ENCODE results near the gene BRD4. TPM values are rescaled to one million over a fixed set of nuclear protein-coding genes. Genes with fewer than 3 reads are reported as not detected.

BRD4 gene
- total and polyA plus RNA-seq, 2 experiments from 2014 or later = 63.8 to 115 TPM

DNA sequence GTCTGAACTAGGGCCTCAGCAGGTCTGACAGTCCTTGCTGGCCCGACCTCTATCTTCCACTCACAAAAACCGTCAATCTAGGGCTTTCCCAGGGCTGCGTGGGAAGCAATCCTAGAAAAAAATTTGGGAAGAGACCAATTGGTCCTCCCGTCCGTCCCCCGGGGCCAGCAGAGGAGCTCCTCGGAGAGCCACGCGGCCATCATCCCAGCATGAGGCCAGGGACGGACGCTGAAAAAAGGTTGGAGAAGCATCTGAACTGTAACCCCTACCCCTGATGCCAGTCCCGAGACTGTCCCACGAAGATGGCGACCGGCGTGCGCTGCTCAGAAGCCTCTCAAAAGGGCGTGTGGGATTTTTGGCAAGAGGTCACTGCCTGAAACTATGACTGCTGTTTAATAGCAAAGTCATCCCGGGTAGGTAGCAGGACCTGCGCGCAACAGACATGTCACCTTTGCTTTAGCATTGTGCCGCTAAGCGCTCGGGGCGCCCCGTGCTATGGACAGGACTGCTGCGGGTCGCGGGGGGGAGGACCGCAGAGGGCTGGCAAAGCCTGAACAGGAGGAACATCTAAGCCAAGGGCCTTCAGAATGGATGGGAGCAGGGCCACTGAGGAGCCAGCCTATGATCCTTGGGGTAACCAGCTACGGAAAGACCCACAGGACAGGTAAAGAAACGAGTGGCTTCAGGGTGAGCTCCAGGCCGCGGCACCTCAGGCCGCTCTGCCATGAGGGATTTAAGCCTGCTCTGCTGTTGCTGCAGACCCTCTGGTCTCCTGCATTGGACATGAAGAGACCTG, 36.7 kb upstream of the BRD4 start (continued):
- TF ChIP-seq, protein P1, sequence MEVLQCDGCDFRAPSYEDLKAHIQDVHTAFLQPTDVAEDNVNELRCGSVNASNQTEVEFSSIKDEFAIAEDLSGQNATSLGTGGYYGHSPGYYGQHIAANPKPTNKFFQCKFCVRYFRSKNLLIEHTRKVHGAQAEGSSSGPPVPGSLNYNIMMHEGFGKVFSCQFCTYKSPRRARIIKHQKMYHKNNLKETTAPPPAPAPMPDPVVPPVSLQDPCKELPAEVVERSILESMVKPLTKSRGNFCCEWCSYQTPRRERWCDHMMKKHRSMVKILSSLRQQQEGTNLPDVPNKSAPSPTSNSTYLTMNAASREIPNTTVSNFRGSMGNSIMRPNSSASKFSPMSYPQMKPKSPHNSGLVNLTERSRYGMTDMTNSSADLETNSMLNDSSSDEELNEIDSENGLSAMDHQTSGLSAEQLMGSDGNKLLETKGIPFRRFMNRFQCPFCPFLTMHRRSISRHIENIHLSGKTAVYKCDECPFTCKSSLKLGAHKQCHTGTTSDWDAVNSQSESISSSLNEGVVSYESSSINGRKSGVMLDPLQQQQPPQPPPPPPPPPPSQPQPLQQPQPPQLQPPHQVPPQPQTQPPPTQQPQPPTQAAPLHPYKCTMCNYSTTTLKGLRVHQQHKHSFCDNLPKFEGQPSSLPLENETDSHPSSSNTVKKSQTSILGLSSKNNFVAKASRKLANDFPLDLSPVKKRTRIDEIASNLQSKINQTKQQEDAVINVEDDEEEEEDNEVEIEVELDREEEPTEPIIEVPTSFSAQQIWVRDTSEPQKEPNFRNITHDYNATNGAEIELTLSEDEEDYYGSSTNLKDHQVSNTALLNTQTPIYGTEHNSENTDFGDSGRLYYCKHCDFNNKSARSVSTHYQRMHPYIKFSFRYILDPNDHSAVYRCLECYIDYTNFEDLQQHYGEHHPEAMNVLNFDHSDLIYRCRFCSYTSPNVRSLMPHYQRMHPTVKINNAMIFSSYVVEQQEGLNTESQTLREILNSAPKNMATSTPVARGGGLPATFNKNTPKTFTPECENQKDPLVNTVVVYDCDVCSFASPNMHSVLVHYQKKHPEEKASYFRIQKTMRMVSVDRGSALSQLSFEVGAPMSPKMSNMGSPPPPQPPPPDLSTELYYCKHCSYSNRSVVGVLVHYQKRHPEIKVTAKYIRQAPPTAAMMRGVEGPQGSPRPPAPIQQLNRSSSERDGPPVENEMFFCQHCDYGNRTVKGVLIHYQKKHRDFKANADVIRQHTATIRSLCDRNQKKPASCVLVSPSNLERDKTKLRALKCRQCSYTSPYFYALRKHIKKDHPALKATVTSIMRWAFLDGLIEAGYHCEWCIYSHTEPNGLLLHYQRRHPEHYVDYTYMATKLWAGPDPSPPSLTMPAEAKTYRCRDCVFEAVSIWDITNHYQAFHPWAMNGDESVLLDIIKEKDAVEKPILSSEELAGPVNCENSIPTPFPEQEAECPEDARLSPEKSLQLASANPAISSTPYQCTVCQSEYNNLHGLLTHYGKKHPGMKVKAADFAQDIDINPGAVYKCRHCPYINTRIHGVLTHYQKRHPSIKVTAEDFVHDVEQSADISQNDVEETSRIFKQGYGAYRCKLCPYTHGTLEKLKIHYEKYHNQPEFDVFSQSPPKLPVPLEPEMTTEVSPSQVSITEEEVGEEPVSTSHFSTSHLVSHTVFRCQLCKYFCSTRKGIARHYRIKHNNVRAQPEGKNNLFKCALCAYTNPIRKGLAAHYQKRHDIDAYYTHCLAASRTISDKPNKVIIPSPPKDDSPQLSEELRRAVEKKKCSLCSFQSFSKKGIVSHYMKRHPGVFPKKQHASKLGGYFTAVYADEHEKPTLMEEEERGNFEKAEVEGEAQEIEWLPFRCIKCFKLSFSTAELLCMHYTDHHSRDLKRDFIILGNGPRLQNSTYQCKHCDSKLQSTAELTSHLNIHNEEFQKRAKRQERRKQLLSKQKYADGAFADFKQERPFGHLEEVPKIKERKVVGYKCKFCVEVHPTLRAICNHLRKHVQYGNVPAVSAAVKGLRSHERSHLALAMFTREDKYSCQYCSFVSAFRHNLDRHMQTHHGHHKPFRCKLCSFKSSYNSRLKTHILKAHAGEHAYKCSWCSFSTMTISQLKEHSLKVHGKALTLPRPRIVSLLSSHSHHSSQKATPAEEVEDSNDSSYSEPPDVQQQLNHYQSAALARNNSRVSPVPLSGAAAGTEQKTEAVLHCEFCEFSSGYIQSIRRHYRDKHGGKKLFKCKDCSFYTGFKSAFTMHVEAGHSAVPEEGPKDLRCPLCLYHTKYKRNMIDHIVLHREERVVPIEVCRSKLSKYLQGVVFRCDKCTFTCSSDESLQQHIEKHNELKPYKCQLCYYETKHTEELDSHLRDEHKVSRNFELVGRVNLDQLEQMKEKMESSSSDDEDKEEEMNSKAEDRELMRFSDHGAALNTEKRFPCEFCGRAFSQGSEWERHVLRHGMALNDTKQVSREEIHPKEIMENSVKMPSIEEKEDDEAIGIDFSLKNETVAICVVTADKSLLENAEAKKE (CRISPR knock-in tag; IDR thresholded peaks at IDR 0.05) = no peak
- TF ChIP-seq, protein P2, sequence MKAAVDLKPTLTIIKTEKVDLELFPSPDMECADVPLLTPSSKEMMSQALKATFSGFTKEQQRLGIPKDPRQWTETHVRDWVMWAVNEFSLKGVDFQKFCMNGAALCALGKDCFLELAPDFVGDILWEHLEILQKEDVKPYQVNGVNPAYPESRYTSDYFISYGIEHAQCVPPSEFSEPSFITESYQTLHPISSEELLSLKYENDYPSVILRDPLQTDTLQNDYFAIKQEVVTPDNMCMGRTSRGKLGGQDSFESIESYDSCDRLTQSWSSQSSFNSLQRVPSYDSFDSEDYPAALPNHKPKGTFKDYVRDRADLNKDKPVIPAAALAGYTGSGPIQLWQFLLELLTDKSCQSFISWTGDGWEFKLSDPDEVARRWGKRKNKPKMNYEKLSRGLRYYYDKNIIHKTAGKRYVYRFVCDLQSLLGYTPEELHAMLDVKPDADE (IDR thresholded peaks at IDR 0.05) = no peak

DNA sequence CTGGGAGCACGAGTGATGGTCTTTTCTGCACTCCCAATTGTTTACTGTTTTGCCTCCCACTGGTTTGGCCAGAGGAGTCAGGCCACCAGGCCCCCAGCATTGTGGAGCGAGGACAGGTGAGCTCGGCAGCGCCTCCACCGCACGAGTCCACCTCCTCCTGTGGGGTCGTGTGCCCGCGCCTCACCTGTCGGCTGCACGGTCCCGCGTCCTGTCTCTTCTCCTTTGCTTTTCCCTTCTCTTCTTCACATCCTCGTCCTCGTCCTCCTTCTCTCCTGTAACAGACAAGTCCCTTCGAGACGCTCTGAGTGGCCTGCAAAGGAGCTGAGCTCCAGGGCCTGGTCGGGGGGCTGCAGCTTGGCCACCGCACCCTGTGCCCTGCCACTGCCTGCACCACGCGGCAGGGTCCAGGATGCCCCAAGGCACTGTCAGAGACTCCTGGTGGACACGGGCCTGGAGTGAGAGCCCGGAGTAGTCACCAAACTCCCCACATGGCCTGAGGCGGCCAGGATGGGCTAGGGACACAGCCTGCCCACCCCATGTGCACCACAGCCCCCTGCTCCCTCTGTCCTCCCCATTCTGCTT, 35.8 kb upstream of the BRD4 start:
- H3K27ac Mint-ChIP-seq = no peak overlapping the region; the same call in 1 of the 2 replicates
- no peak overlapping the region for H3K4me3 Mint-ChIP-seq

More for the DNA sequence above, 35.8 kb upstream of the BRD4 start:
- H4K20me1 ChIP-seq (replicated peaks; ENCODE audit: insufficient read depth) = peaks cover 9% of the 10 kb centered on the region
- H3K36me3 ChIP-seq (ENCODE audit: insufficient read depth) = peaks cover 41% of the 10 kb centered on the region
- TF ChIP-seq, protein P2 (IDR thresholded peaks at IDR 0.05) = no peak
- TF ChIP-seq ZNF114 (CRISPR knock-in tag; IDR thresholded peaks at IDR 0.05) (no peak), POLR2AphosphoS5 (IDR thresholded peaks at IDR 0.05; ENCODE audit: low read depth) (no peak), STAT1 (IDR thresholded peaks at IDR 0.05; ENCODE audit: unreplicated experiment) (no peak), CREB1 (CRISPR knock-in tag; IDR thresholded peaks at IDR 0.05; ENCODE audit: low read depth) (no peak)
- H2AFZ ChIP-seq = no peak overlapping the region
- Mint-ChIP-seq H3K4me1 (no peaks in the 10 kb centered on the region), H3K9me3 (peaks cover 10% of the 10 kb centered on the region), H3K27me3 (ENCODE audit: insufficient read depth, low read depth, poor library complexity) (peaks cover 8% of the 10 kb centered on the region), H3K36me3 (ENCODE audit: low read depth) (peaks cover 92% of the 10 kb centered on the region)
- ATAC-seq (no peak), DNase-seq (ENCODE audit: low spot score) (no peak)
- no peak overlapping the region for H3K4me2 ChIP-seq
- no peaks in the 10 kb centered on the region for H3F3A ChIP-seq (replicated peaks; ENCODE audit: low read depth)
- H3K4me3 ChIP-seq = no peak overlapping the region
- peaks cover 19% of the 10 kb centered on the region for H3K79me2 ChIP-seq (replicated peaks; ENCODE audit: insufficient read depth)
- H3K27me3 ChIP-seq (ENCODE audit: insufficient read depth) = no peaks in the 10 kb centered on the region
- no peaks in the 10 kb centered on the region for H3K9me2 ChIP-seq (ENCODE audit: insufficient read depth)
- H3K4me1 ChIP-seq (ENCODE audit: insufficient read depth) = no peaks in the 10 kb centered on the region
- no peak overlapping the region for H3K27ac ChIP-seq (ENCODE audit: low read depth)
